HG02642 (cell line): ENCODE measurements around the gene ACOD1.
A peak's percentile ranks its signal among the peaks of the same experiment; 100 is the strongest.

Source experiments
- ATAC-seq: cut with Tn5 transposase; IDR thresholded peaks from one replicate; pipeline ENCODE4 v1.9.1; 2021; ENCODE audit warnings: mild to moderate bottlenecking; ENCODE audit not compliant: unreplicated experiment, poor library complexity

The ACOD1 gene

GRCh38 chr13:76980075-76980718 is 31.9 kb downstream of the ACOD1 start:
- peak; percentile 100 for ATAC-seq

DNA sequence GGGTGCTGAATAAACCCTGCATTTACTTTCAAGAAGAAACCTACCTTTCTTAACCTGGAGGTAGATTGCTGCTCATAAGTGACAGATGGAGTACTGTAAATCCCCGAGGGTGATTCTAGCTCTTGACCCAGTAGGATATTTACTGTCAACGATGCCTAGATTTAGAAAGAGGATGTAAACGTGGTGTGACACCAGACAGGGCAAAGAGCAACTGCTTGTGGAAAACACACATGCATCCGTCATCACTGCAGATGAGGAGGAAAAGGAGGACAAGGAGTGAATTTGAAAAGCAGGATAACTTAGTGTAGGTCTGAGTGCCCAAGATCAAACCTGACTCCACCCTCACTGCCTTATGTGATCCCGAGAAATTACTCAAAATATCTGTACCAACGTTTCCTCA is 33.8 kb downstream of the ACOD1 start:
- ATAC-seq = no peak

GRCh38 chr13:76983676-76984075 is 35.4 kb downstream of the ACOD1 start:
- ATAC-seq = no peak

DNA sequence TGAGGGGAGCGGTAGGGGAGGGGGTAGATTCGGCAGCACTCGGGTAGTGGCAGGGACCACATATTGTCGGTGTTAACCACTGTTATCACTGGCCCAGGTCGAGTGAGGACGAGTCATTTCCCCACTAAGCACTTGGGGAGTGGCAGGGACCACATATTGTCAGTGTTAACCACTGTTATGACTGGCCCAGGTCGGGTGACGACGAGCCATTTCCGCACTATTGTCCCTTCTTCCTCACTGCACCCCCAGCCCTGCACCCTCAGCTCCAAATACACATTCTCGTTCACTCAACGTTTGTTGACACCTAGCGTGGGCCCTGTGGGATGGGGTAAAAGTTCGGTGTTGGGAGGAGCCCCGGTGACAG is 43.1 kb downstream of the ACOD1 start:
- peak; percentile 49 for ATAC-seq

- ATAC-seq = peak; percentile 98
These were observed 43.7 kb downstream of the ACOD1 start, which contains the start of gene CLN5 for GRCh38 chr13:76991796-76992547. TSS of gene CLN5 (plus strand) at chr13:76992081. CDS start at chr13:76992099, 18 bp downstream.

- peak; percentile 9 for ATAC-seq
These were observed 44.3 kb downstream of the ACOD1 start for GRCh38 chr13:76992548-76993001.

- no peak for ATAC-seq
These were observed 44.7 kb downstream of the ACOD1 start for GRCh38 chr13:76993021-76993420.

DNA sequence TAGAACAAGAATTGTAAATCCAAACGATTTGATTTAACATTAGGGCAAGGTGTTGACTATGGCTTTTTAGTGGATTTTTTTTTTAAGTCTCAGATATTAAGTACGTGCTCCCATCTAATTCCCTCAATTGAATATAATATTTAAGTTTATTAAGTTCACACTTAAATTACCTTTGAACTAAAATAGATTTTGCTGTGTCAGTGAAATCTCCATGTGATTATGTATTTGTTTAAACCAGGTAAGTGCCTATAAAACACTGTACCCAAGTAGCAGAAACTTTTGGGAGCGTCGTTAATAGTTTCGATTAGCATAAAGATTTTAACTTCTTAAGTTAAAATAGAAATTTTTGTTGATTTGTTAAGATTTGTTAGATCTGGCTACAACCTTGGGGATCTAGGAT is 45.2 kb downstream of the ACOD1 start:
- no peak for ATAC-seq

GRCh38 chr13:76994281-76994680 is 46.0 kb downstream of the ACOD1 start:
- no peak for ATAC-seq

- no peak for ATAC-seq
These were observed 52.2 kb downstream of the ACOD1 start for GRCh38 chr13:77000475-77000874.

GRCh38 chr13:77001540-77001939 is 53.2 kb downstream of the ACOD1 start:
- no peak for ATAC-seq

DNA sequence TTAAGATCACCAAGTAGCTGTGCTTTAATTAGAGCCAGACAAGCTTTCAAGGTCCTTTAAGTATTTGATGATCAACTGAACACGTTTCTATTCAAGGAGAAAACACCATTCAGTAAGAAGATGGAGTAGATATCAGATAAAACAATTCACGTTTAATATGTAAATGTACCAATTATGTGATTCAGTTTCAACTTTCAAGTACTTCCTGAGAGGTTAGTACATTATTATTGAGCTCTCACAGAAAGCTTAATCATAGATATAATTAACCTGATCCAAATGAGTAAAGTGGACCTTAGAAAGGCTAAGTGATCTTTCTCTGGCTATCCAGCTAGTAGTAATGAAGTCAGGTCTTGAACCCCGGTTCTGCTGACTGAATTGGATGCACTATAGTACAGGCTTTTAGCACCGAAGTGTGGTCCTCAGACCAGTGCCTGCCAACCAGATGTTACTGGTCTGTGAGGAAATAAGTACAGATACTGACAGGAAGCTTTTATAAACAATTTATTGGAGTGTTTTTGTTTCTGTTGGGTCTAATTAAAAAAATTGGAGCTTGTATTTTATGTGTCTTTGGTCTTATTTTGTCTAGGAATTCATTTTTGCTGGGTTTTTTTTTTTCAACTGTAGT is 53.8 kb downstream of the ACOD1 start:
- ATAC-seq = no peak

- no peak for ATAC-seq
These were observed 54.4 kb downstream of the ACOD1 start for GRCh38 chr13:77002590-77003190.
